Bronchial epithelial cell (primary cell): ENCODE data around the gene AGPAT4. TPM values are rescaled to one million over a fixed set of nuclear protein-coding genes. Genes with fewer than 3 reads are reported as not detected.

Experiments
- DNase-seq: peaks from one replicate; pipeline ENCODE4 v3.0.0-alpha.2; 2010; ENCODE audit warnings: low read depth
- FAIRE-seq: peaks from 2 replicates; lab custom pipeline; 2011; peaks lifted over from hg19 to GRCh38; lab: Jason Lieb, UNC
- H3K27me3 ChIP-seq: 2 replicates; pipeline ENCODE4 v1.5.1; 2011; ENCODE audit warnings: low read length; ENCODE audit not compliant: control insufficient read depth, insufficient read depth
- H3K36me3 ChIP-seq: 2 replicates; pipeline ENCODE4 v1.5.1; 2011; ENCODE audit warnings: low read length; ENCODE audit not compliant: control insufficient read depth, insufficient read depth
- H3K4me3 ChIP-seq: 2 replicates; pipeline ENCODE4 v1.5.1; 2011; ENCODE audit warnings: mild to moderate bottlenecking, low read depth, low read length, control low read depth
- total RNA-seq: library from RNA; depleted of rRNA; stranded (reverse); fragments of >200 nt; gene quantifications from 2 replicates; pipeline ENCODE4 v1.2.1, GENCODE V29; 2014
- TF ChIP-seq, protein P1 (sequence below): IDR thresholded peaks from 2 replicates; pipeline ENCODE4 v1.5.1; 2011; ENCODE audit warnings: mild to moderate bottlenecking, moderate library complexity, low read length, control low read depth, inconsistent platforms; ENCODE audit not compliant: insufficient read depth, severe bottlenecking

AGPAT4 gene
- total RNA-seq, 1 donor from 2014 or later, result 2.6 TPM

DNA sequence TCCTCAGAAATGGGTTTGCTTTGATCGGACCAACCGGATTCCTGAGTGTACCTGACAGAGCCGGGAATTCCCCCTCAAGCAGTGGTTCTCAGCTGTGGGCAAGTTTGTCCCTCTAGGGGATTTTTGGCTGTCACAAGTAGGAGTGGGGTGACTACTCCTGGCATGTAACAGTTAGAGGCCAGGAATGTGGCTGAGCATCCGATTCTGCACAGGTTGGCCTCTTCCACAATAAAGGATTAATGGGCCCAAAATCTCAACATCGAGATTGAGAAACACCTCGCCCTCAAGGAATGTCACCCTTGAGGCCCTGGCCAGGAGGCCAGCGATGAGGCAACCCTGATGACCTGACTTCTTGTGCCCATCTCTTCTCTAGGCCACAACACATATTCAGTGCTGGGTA, 7.9 kb downstream of the AGPAT4 start:
- TF ChIP-seq, protein P1, sequence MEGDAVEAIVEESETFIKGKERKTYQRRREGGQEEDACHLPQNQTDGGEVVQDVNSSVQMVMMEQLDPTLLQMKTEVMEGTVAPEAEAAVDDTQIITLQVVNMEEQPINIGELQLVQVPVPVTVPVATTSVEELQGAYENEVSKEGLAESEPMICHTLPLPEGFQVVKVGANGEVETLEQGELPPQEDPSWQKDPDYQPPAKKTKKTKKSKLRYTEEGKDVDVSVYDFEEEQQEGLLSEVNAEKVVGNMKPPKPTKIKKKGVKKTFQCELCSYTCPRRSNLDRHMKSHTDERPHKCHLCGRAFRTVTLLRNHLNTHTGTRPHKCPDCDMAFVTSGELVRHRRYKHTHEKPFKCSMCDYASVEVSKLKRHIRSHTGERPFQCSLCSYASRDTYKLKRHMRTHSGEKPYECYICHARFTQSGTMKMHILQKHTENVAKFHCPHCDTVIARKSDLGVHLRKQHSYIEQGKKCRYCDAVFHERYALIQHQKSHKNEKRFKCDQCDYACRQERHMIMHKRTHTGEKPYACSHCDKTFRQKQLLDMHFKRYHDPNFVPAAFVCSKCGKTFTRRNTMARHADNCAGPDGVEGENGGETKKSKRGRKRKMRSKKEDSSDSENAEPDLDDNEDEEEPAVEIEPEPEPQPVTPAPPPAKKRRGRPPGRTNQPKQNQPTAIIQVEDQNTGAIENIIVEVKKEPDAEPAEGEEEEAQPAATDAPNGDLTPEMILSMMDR, result no peak
- Histone ChIP-seq H3K4me3 (no peak overlapping the region), H3K27me3 (no peaks in the 10 kb centered on the region), H3K36me3 (no peaks in the 10 kb centered on the region)
- no peak for DNase-seq
- no peak for FAIRE-seq

DNA sequence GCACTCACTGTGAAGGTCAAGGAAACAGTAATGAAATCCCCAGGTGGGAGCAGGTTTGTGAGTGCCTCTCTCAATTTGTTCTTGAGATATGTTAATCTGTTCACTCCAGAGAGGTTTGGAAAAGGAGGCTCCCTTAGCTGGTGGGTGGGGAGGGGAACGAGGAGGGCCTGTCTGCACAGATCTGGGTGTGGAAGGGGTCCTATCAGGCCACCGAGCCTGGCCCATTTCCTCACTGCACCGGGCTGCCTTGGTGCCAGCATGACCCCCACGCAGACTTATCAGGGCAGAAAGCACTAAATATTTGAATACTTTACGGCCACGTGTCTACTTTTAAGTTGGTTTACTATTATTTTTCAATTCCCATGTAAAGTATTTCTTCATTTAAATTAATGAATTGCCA, 8.3 kb downstream of the AGPAT4 start:
- DNase-seq (no peak), FAIRE-seq (no peak)
- no peaks in the 10 kb centered on the region for H3K36me3 ChIP-seq
- TF ChIP-seq, protein P1, result no peak
- no peak overlapping the region for H3K4me3 ChIP-seq
- H3K27me3 ChIP-seq, result no peaks in the 10 kb centered on the region

DNA sequence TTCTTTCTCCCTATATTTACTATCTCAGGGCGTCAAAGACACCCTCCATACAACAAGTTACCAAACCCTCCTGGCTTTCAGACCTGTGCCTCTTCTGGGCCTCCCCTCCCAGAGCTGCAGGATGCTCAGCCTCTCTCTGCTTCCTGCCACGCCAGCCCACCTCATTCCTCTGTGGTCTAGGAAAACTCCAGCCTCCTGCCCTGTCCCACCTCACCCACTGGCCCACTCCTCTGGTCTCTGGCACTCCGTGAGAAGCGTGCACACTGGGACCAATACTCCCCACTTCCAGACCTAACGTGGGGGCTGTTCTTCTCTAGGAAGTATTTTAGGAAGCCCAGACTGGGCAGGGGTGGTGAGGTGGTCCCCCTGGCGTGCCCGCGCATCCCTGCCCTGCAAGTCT, 9.7 kb downstream of the AGPAT4 start:
- FAIRE-seq (no peak), DNase-seq (no peak)
- Histone ChIP-seq H3K36me3 (no peaks in the 10 kb centered on the region), H3K4me3 (no peak overlapping the region), H3K27me3 (no peaks in the 10 kb centered on the region)
- TF ChIP-seq, protein P1, result no peak

DNA sequence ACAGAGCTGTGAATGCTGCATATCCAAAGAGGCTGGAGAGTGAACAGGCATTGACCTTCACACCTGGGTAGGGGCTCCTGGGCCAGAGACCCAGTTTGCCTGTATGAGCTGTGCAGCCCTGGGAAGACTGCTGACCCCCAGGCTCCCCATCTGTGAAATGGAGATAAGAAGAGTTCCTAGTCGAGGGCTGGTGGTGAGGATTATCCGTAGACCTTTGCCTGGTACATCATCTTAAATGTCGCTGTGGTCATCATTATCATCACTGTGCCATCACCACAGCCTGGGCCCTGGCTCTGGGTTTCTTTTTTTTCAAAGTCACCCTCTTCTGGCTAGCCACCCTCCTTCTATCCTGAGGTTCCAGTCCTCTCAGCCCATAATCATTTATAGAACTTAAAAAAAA, 12.0 kb downstream of the AGPAT4 start:
- Histone ChIP-seq H3K36me3 (no peaks in the 10 kb centered on the region), H3K27me3 (no peaks in the 10 kb centered on the region), H3K4me3 (no peak overlapping the region)
- TF ChIP-seq, protein P1, result no peak
- FAIRE-seq (no peak), DNase-seq (no peak)

DNA sequence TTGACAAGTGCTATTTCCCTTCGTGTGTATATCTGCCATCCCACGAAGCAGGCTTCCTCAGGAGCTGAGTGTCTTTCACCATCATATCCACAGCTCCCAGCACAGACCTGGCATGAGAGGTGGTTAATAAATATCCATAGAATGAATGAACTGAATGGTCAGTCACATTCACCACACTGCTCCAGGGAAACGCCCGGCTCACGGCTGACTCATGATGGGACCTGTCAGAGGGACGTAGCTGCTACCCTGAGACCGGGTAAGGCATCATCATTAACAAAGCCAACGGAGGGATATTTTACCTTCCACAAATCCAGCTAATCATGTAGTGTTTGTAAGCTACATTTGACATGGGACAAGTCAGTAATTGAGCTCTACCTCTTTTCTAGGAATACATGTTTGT, 12.5 kb downstream of the AGPAT4 start:
- TF ChIP-seq, protein P1, result no peak
- no peak overlapping the region for H3K4me3 ChIP-seq
- DNase-seq (no peak), FAIRE-seq (peak; percentile 40)
- no peaks in the 10 kb centered on the region for H3K36me3 ChIP-seq
- no peaks in the 10 kb centered on the region for H3K27me3 ChIP-seq

DNA sequence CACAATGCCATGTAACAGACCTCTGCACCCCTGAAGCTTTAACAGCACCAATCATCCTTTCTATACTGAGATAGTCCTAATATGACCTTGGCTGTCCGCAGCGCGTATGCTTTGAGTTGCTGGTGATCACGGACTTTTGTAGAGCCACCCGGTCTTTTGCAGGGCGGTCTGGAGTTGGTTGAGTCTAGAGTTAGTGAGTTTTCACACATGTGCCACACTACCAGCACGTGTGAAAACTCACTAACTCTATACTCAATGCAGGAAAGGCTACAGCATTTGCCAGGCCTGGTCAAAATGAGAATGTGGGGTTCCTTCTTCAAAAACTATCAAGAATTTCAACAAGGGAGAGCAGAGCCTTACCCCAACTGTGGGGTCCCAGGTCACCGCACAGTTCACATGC, 14.6 kb downstream of the AGPAT4 start:
- no peak for FAIRE-seq
- H3K27me3 ChIP-seq, result no peaks in the 10 kb centered on the region
- no peak for DNase-seq
- no peak overlapping the region for H3K4me3 ChIP-seq
- TF ChIP-seq, protein P1, result no peak
- H3K36me3 ChIP-seq, result no peaks in the 10 kb centered on the region
